Chondrocyte (in vitro differentiated cells): Measurements from ENCODE around the gene TIFAB. TPM values are rescaled to one million over a fixed set of nuclear protein-coding genes. Genes with fewer than 3 reads are reported as not detected.
A peak's percentile ranks its signal among the peaks of the same experiment; 100 is the strongest.

Experiments used
- DNase-seq: peaks from one replicate; pipeline ENCODE4 v3.0.0; 2021; ENCODE audit warnings: mixed read lengths, low spot score
- H3K27ac Mint-ChIP-seq: one replicate; pipeline ENCODE4 v1.8.0; 2021; ENCODE audit warnings: mild to moderate bottlenecking, moderate library complexity, mixed read lengths; ENCODE audit not compliant: unreplicated experiment
- H3K27me3 Mint-ChIP-seq: 2 replicates; pipeline ENCODE4 v1.8.0; 2021; ENCODE audit warnings: low read depth, mixed read lengths
- H3K36me3 Mint-ChIP-seq: 2 replicates; pipeline ENCODE4 v1.8.0; 2021; ENCODE audit warnings: low read depth, mixed read lengths
- H3K4me1 Mint-ChIP-seq: 2 replicates; pipeline ENCODE4 v1.8.0; 2021; ENCODE audit warnings: low read depth, mild to moderate bottlenecking, mixed read lengths
- H3K4me3 Mint-ChIP-seq: one replicate; pipeline ENCODE4 v1.8.0; 2021; ENCODE audit warnings: mild to moderate bottlenecking, moderate library complexity, mixed read lengths; ENCODE audit not compliant: unreplicated experiment
- H3K9me3 Mint-ChIP-seq: 2 replicates; pipeline ENCODE4 v1.8.0; 2021; ENCODE audit warnings: low read depth, mixed read lengths
- CTCF ChIP-seq: fragments of 200-600 bp; sonication (generic); IDR thresholded peaks from 2 replicates; pipeline ENCODE4 v1.5.0; 2021; ENCODE audit warnings: antibody characterized with exemption, mild to moderate bottlenecking, moderate library complexity
- total RNA-seq: library from RNA; stranded (reverse); gene quantifications from 3 replicates; pipeline ENCODE4 v1.2.1, GENCODE V29; 2021

The TIFAB gene
- total RNA-seq, 1 donor from 2014 or later, result not detected

DNA sequence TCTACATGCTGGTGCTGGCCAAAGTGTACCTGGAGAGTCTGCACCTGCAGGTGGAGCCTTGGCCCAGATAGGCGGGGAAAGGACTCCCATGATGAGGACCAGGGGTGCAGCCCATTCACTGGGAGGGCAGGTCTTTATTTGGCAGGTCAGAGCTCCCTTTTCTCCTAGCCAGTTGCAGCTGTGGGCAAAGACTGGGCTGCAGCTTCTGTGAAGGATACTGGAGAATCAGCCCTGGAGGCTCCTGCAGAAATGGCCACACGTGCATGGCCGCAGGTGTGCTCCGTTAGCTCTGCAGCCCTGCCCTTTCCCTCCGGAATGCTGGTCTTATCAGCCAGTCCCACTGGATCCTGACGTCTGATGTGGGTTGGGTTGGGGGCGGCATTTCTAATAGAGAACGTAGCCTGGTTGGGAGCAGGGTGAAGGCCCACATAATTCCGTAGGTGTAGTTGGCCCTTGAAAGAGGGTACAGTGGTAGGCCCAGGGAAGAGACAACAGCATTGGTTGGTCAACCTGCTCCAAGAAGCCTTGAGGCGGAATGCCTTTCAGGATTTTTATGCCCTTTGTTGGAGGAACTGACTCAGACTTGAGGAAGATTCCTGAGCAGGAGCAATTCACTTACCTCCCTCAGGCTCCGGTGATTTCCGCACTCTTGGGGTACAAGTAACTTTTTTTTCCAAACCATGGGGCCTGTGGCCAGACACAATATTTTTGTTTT is 22.0 kb upstream of the TIFAB start:
- Mint-ChIP-seq H3K4me3 (no peak overlapping the region), H3K27ac (no peak overlapping the region), H3K36me3 (no peaks in the 10 kb centered on the region), H3K27me3 (peaks cover 67% of the 10 kb centered on the region), H3K4me1 (no peaks in the 10 kb centered on the region), H3K9me3 (no peaks in the 10 kb centered on the region)
- TF ChIP-seq CTCF, result no peak
- peak; percentile 59 for DNase-seq

GRCh38 chr5:135472141-135472540 is 20.0 kb upstream of the TIFAB start:
- no peaks in the 10 kb centered on the region for H3K4me1 Mint-ChIP-seq
- H3K27ac Mint-ChIP-seq, result no peak overlapping the region
- peak; percentile 12 for DNase-seq
- no peaks in the 10 kb centered on the region for H3K9me3 Mint-ChIP-seq
- H3K36me3 Mint-ChIP-seq, result no peaks in the 10 kb centered on the region
- H3K27me3 Mint-ChIP-seq, result peaks cover 77% of the 10 kb centered on the region
- H3K4me3 Mint-ChIP-seq, result no peak overlapping the region
- TF ChIP-seq CTCF, result no peak

- H3K27me3 Mint-ChIP-seq, result peaks cover 72% of the 10 kb centered on the region
- no peak overlapping the region for H3K4me3 Mint-ChIP-seq
- no peak overlapping the region for H3K27ac Mint-ChIP-seq
- no peaks in the 10 kb centered on the region for H3K36me3 Mint-ChIP-seq
- no peaks in the 10 kb centered on the region for H3K4me1 Mint-ChIP-seq
- DNase-seq, result peak; percentile 26
- TF ChIP-seq CTCF, result no peak
- no peaks in the 10 kb centered on the region for H3K9me3 Mint-ChIP-seq
Measured at GRCh38 chr5:135471726-135472125, 19.6 kb upstream of the TIFAB start.

DNA sequence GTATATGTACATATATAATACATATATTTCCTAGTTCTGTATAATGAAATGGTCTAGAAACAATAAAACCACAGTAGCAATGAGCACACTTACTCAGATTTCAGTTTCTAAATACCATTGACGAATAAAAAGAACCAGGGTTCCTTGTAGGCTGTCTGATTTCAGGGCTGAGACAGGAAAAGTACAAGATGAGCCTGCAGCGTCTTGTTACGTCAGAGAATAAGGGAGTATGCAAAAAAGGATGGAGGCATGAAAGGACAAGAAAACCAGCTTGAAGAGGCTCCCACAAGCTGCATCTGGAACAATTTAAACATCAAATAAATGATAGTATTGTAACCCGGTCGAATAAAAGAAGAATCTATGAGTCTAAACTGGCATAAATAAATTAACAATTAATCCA is 17.8 kb upstream of the TIFAB start:
- Mint-ChIP-seq H3K9me3 (no peaks in the 10 kb centered on the region), H3K27ac (no peak overlapping the region), H3K27me3 (peaks cover 75% of the 10 kb centered on the region), H3K4me3 (no peak overlapping the region), H3K36me3 (no peaks in the 10 kb centered on the region), H3K4me1 (peaks cover 7% of the 10 kb centered on the region)
- DNase-seq, result no peak
- TF ChIP-seq CTCF, result no peak

GRCh38 chr5:135468541-135468940 is 16.4 kb upstream of the TIFAB start:
- Mint-ChIP-seq H3K36me3 (no peaks in the 10 kb centered on the region), H3K4me1 (peaks cover 7% of the 10 kb centered on the region), H3K27ac (no peak overlapping the region), H3K9me3 (no peaks in the 10 kb centered on the region), H3K4me3 (no peak overlapping the region), H3K27me3 (peaks cover 76% of the 10 kb centered on the region)
- no peak for TF ChIP-seq CTCF
- peak; percentile 38 for DNase-seq
